KMS-11 (cell line): ENCODE results near the gene MEIOC.

Experiments used
- H2AFZ ChIP-seq: fragments of 200-600 bp; sonication (generic); 2 replicates; pipeline ENCODE4 v1.6.1; 2016; ENCODE audit warnings: antibody characterized with exemption, mixed run types, low read depth
- H3K27ac ChIP-seq: fragments of 200-600 bp; sonication (generic); 2 replicates; pipeline ENCODE4 v1.6.1; 2016; ENCODE audit warnings: mild to moderate bottlenecking, mixed run types
- H3K27me3 ChIP-seq: fragments of 200-600 bp; sonication (generic); 2 replicates; pipeline ENCODE4 v1.6.1; 2017; ENCODE audit warnings: mild to moderate bottlenecking, low read depth, mixed run types, moderate library complexity; ENCODE audit not compliant: insufficient read depth
- H3K36me3 ChIP-seq: fragments of 200-600 bp; sonication (generic); 2 replicates; pipeline ENCODE4 v1.6.1; 2017; ENCODE audit warnings: mild to moderate bottlenecking, mixed run types; ENCODE audit not compliant: insufficient read depth
- H3K4me1 ChIP-seq: fragments of 200-600 bp; sonication (generic); 2 replicates; pipeline ENCODE4 v1.6.1; 2016; ENCODE audit warnings: mild to moderate bottlenecking, low read depth, mixed run types; ENCODE audit not compliant: poor library complexity, severe bottlenecking
- H3K4me2 ChIP-seq: fragments of 200-600 bp; sonication (generic); 2 replicates; pipeline ENCODE4 v1.7.0; 2016; ENCODE audit warnings: mild to moderate bottlenecking, mixed run types
- H3K4me3 ChIP-seq: fragments of 200-600 bp; sonication (generic); IDR thresholded peaks from 2 replicates; pipeline ENCODE4 v1.6.1; 2017; ENCODE audit warnings: low read depth, low read length, mixed read lengths; ENCODE audit not compliant: insufficient read depth
- H3K79me2 ChIP-seq: fragments of 200-600 bp; sonication (generic); 2 replicates; pipeline ENCODE4 v1.6.1; 2016; ENCODE audit warnings: low read depth, mixed run types; ENCODE audit not compliant: insufficient read depth
- H3K9ac ChIP-seq: fragments of 200-600 bp; sonication (generic); 2 replicates; pipeline ENCODE4 v1.6.1; 2016; ENCODE audit warnings: mild to moderate bottlenecking, mixed run types
- H4K20me1 ChIP-seq: fragments of 200-600 bp; sonication (generic); 2 replicates; pipeline ENCODE4 v1.6.1; 2016; ENCODE audit warnings: mild to moderate bottlenecking, mixed run types; ENCODE audit not compliant: insufficient read depth
- TF ChIP-seq, protein P1 (sequence below): fragments of 200-600 bp; sonication (generic); conservative IDR thresholded peaks from 2 replicates; pipeline ENCODE4 v1.6.1; 2017; ENCODE audit warnings: low read depth, mild to moderate bottlenecking, antibody characterized with exemption, low read length, moderate library complexity, mixed read lengths

Gene MEIOC

DNA sequence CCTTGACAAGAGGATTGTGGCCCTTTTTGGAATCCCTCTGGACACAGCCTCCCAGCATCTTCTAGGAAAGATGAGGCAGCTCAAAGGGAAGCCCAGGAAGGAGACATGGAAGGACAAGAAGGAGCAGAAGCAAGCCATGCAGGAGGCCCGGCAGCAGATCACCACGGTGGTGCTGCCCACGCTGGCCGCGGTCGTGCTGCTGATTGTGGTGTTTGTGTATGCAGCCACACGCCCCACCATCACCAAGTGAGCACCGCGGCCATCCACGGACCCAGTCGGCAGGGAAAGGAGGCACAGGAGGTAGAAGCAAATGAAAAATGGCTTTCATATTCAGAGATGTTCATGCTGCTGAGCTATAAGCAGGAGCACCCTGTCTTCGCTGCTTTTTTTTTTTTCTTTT lies 10.9 kb upstream of the MEIOC start:
- Histone ChIP-seq H3K27me3 (no peaks in the 10 kb centered on the region), H3K27ac (no peak overlapping the region), H4K20me1 (no peaks in the 10 kb centered on the region), H3K9ac (no peak overlapping the region), H3K4me2 (no peak overlapping the region), H3K4me3 (no peak overlapping the region), H3K79me2 (no peaks in the 10 kb centered on the region), H3K4me1 (no peaks in the 10 kb centered on the region), H2AFZ (no peak overlapping the region), H3K36me3 (no peaks in the 10 kb centered on the region)
- TF ChIP-seq, protein P1, sequence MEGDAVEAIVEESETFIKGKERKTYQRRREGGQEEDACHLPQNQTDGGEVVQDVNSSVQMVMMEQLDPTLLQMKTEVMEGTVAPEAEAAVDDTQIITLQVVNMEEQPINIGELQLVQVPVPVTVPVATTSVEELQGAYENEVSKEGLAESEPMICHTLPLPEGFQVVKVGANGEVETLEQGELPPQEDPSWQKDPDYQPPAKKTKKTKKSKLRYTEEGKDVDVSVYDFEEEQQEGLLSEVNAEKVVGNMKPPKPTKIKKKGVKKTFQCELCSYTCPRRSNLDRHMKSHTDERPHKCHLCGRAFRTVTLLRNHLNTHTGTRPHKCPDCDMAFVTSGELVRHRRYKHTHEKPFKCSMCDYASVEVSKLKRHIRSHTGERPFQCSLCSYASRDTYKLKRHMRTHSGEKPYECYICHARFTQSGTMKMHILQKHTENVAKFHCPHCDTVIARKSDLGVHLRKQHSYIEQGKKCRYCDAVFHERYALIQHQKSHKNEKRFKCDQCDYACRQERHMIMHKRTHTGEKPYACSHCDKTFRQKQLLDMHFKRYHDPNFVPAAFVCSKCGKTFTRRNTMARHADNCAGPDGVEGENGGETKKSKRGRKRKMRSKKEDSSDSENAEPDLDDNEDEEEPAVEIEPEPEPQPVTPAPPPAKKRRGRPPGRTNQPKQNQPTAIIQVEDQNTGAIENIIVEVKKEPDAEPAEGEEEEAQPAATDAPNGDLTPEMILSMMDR, result no peak

DNA sequence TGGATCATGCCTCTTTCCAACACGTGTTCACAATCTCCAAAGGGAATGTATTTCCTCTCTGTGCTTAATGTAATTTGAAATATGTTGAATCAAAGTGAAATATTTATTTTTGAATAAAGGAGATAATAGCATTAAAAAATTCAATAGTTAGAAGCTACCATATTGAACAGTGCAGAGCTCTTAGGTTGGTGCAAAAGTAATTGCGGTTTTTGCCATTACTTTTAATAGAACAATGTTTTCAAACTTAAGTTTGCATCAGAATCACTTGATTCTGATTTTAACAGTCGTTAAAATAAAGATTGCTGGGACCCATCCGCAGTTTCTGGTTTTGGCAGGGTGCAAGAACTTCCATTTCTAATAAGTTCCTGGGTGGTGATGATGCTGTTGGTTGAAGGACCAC lies 10.0 kb upstream of the MEIOC start:
- Histone ChIP-seq H4K20me1 (no peaks in the 10 kb centered on the region), H3K79me2 (no peaks in the 10 kb centered on the region), H3K27me3 (no peaks in the 10 kb centered on the region), H3K4me1 (no peaks in the 10 kb centered on the region), H3K36me3 (no peaks in the 10 kb centered on the region), H3K27ac (no peak overlapping the region), H3K9ac (no peak overlapping the region), H2AFZ (no peak overlapping the region), H3K4me3 (no peak overlapping the region), H3K4me2 (no peak overlapping the region)
- TF ChIP-seq, protein P1, result no peak

DNA sequence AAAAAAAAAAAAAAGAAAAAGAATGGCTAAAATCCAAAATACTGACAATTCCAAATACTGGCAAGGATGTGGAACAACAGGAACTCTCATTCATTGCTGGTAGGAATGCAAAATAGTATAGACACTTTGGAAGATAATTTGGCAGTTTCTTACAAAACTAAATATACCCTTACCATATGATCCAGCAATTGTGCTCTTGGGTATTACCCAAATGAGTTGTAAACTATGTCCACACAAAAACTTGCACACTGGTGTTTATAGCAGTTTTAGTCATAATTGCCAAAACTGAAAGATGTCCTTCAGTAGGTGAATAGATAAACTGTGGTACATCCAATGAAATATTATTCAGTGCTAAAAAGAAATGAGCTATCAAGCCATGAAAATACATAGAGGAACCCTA lies 8.5 kb upstream of the MEIOC start:
- no peaks in the 10 kb centered on the region for H3K27me3 ChIP-seq
- H3K27ac ChIP-seq, result no peak overlapping the region
- no peak overlapping the region for H3K4me3 ChIP-seq
- H2AFZ ChIP-seq, result no peak overlapping the region
- no peaks in the 10 kb centered on the region for H3K36me3 ChIP-seq
- H3K79me2 ChIP-seq, result no peaks in the 10 kb centered on the region
- no peak overlapping the region for H3K9ac ChIP-seq
- H3K4me2 ChIP-seq, result no peak overlapping the region
- H4K20me1 ChIP-seq, result no peaks in the 10 kb centered on the region
- H3K4me1 ChIP-seq, result no peaks in the 10 kb centered on the region
- TF ChIP-seq, protein P1, result no peak

DNA sequence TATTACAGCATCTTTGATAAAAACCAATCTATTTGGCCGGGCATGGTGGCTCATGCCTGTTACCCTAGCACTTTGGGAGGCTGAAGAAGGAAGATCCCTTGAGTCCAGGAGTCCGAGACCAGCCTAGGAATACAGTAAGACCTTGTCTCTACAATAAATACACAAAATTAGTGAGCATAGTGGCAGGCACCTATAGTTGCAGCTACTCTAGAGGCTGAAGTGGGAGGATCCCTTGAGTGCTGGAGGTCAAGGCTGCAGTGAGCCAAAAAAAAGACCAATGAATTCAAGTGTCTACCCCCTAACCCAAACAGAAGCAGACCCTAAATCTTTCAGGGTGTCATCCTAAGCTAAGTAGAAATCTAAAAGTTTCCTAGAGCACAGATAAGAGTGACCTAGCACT lies 7.3 kb upstream of the MEIOC start:
- TF ChIP-seq, protein P1, result no peak
- no peak overlapping the region for H3K9ac ChIP-seq
- H3K36me3 ChIP-seq, result no peaks in the 10 kb centered on the region
- no peak overlapping the region for H2AFZ ChIP-seq
- no peak overlapping the region for H3K4me2 ChIP-seq
- H3K27ac ChIP-seq, result no peak overlapping the region
- H3K79me2 ChIP-seq, result no peaks in the 10 kb centered on the region
- H4K20me1 ChIP-seq, result no peaks in the 10 kb centered on the region
- H3K4me3 ChIP-seq, result no peak overlapping the region
- H3K4me1 ChIP-seq, result no peaks in the 10 kb centered on the region
- H3K27me3 ChIP-seq, result no peaks in the 10 kb centered on the region

DNA sequence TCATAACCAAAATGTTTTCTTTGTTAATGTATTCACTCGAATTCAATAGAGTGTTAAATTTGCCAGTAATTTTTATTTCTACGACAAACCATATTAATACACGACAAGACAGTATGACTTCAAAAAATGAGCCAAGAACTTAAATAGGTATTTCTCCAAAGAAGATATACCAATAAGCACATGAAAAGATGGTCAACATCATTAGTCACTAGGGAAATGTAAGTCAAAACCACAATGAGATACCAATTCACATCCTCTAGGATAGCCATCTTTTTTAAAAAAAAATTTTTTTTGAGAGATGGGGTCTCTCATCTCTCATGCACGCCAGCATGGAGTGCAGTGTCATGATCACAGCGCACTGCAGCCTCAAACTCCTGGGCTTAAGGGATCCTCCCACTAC lies 5.0 kb upstream of the MEIOC start:
- TF ChIP-seq, protein P1, result no peak
- no peaks in the 10 kb centered on the region for H3K36me3 ChIP-seq

More for the DNA sequence above, 5.0 kb upstream of the MEIOC start:
- Histone ChIP-seq H3K4me1 (no peaks in the 10 kb centered on the region), H3K4me2 (no peak overlapping the region), H3K9ac (no peak overlapping the region), H2AFZ (no peak overlapping the region), H3K27ac (no peak overlapping the region), H3K79me2 (no peaks in the 10 kb centered on the region), H3K4me3 (no peak overlapping the region), H3K27me3 (no peaks in the 10 kb centered on the region), H4K20me1 (no peaks in the 10 kb centered on the region)
